GM12878 (cell line): ENCODE measurements around the gene ZBTB34. TPM values are rescaled to one million over a fixed set of nuclear protein-coding genes. Genes with fewer than 3 reads are reported as not detected.

ENCODE experiments used
- ATAC-seq: fragments of 200-7000 bp; cut with Tn5 transposase; 3 replicates; pipeline ENCODE4 v1.9.1; 2020; ENCODE audit warnings: mild to moderate bottlenecking, moderate library complexity
- BruUV-seq: library from RNA; stranded (reverse); fragments of 400-500 nt; replicated peaks from 2 replicates; lab custom pipeline; 2021; lab: Mats Ljungman, UMichigan
- CTCF ChIA-PET: fragments of 300-600 bp; sonication (Branson Sonifier 250); formaldehyde crosslinking; extraction: SDS; loops from one replicate; lab custom pipeline; 2021; ENCODE audit warnings: inconsistent platforms; lab: Yijun Ruan, JAX
- POLR2A ChIA-PET: fragments of 350-600 bp; formaldehyde crosslinking; extraction: SDS; loops from one replicate; lab custom pipeline; 2021; ENCODE audit warnings: inconsistent platforms; lab: Charles Lee
- RAD21 ChIA-PET: fragments of 300-600 bp; sonication (Branson Sonifier 250); formaldehyde crosslinking; loops from one replicate; lab custom pipeline; 2023; ENCODE audit warnings: antibody characterized with exemption; ENCODE audit not compliant: unreplicated experiment; lab: Charles Lee
- SMC1A ChIA-PET: fragments of 300-600 bp; sonication (Branson Sonifier 250); formaldehyde crosslinking; loops from one replicate; lab custom pipeline; 2023; ENCODE audit not compliant: unreplicated experiment, uncharacterized antibody; lab: Charles Lee
- DNase-seq: peaks from one replicate; pipeline ENCODE4 v3.0.0-alpha.2; 2011; ENCODE audit warnings: low read depth, low spot score
- FAIRE-seq: peaks from 3 replicates; lab custom pipeline; 2011; peaks lifted over from hg19 to GRCh38; lab: Jason Lieb, UNC
- H2AFZ ChIP-seq: 2 replicates; pipeline ENCODE4 v1.6.0; 2011; ENCODE audit warnings: low read depth, low read length, control low read depth; ENCODE audit not compliant: control insufficient read depth
- H3K27ac ChIP-seq: 2 replicates; pipeline ENCODE4 v1.5.1; 2011; ENCODE audit warnings: control low read depth; ENCODE audit not compliant: control insufficient read depth, insufficient read depth
- H3K27me3 ChIP-seq, 2 experiments: replicated peaks in 1 of 2; 2 replicates each; pipeline versions ENCODE4 v1.6.0 to v1.6.1; 2011; ENCODE audit warnings: low read length in 1 of 2; ENCODE audit not compliant: control insufficient read depth in 2 of 2, insufficient read depth in 2 of 2
- H3K36me3 ChIP-seq, 2 experiments: 2 replicates each; pipeline ENCODE4 v1.5.1; 2011; ENCODE audit warnings: low read length in 1 of 2; ENCODE audit not compliant: control insufficient read depth in 2 of 2, insufficient read depth in 2 of 2
- H3K4me1 ChIP-seq: 2 replicates; pipeline ENCODE4 v1.6.1; 2011; ENCODE audit warnings: mild to moderate bottlenecking, low read length, moderate library complexity, mixed read lengths; ENCODE audit not compliant: control insufficient read depth, insufficient read depth
- H3K4me2 ChIP-seq: 2 replicates; pipeline ENCODE4 v1.6.0; 2011; ENCODE audit warnings: control low read depth; ENCODE audit not compliant: control insufficient read depth, insufficient read depth
- H3K4me3 ChIP-seq: fragments of 200-600 bp; sonication (generic); 2 replicates; pipeline ENCODE4 v1.5.1; 2016
- H3K79me2 ChIP-seq: 2 replicates; pipeline ENCODE4 v1.6.0; 2011; ENCODE audit warnings: low read length; ENCODE audit not compliant: control insufficient read depth, insufficient read depth
- H3K9ac ChIP-seq: 2 replicates; pipeline ENCODE4 v1.8.0; 2011; ENCODE audit warnings: low read length, control low read depth, mixed read lengths; ENCODE audit not compliant: control insufficient read depth, insufficient read depth
- H3K9me3 ChIP-seq: replicated peaks from 3 replicates; pipeline ENCODE4 v1.5.1; 2011; ENCODE audit warnings: mild to moderate bottlenecking, low read length; ENCODE audit not compliant: control insufficient read depth, insufficient read depth
- H4K20me1 ChIP-seq: 2 replicates; pipeline ENCODE4 v1.6.0; 2011; ENCODE audit not compliant: control insufficient read depth, insufficient read depth
- ATF2 ChIP-seq: IDR thresholded peaks from 2 replicates; pipeline ENCODE4 v1.6.1; 2012; ENCODE audit warnings: low read length, inconsistent platforms
- ATF3 ChIP-seq: IDR thresholded peaks from 2 replicates; pipeline ENCODE4 v1.6.1; 2011; ENCODE audit warnings: low read depth, mild to moderate bottlenecking, low read length, moderate library complexity, borderline replicate concordance; ENCODE audit errors: extremely low read depth
- CEBPZ ChIP-seq: fragments of 150-350 bp; IDR thresholded peaks from 2 replicates; pipeline ENCODE4 v1.6.1; 2016; ENCODE audit warnings: low read depth, low read length
- CHD2 ChIP-seq: IDR thresholded peaks from 2 replicates; pipeline ENCODE4 v1.6.1; 2011; ENCODE audit warnings: low read depth, low read length, improper control_type of control experiment, borderline replicate concordance
- CTCF ChIP-seq, 3 experiments: IDR thresholded peaks in 2 of 3; conservative IDR thresholded peaks in 1 of 3; 2 replicates each; pipeline ENCODE4 v1.5.1; 2011; ENCODE audit warnings: low read depth in 3 of 3, low read length in 3 of 3, mild to moderate bottlenecking in 3 of 3, control low read depth in 2 of 3, moderate library complexity in 2 of 3, inconsistent platforms in 1 of 3, mixed read lengths in 1 of 3; ENCODE audit not compliant: control insufficient read depth in 2 of 3, insufficient read depth in 1 of 3; ENCODE audit errors: extremely low read depth in 1 of 3
- LARP7 ChIP-seq: fragments of 450-650 bp; IDR thresholded peaks from 2 replicates; pipeline ENCODE4 v1.6.1; 2017; ENCODE audit warnings: mild to moderate bottlenecking
- MEF2B ChIP-seq: fragments of 450-650 bp; IDR thresholded peaks from 2 replicates; pipeline ENCODE4 v1.6.1; 2018; ENCODE audit warnings: mild to moderate bottlenecking, moderate library complexity; ENCODE audit not compliant: partially characterized antibody, poor library complexity, severe bottlenecking
- POU2F2 ChIP-seq: IDR thresholded peaks from 3 replicates; pipeline ENCODE4 v1.6.1; 2011; ENCODE audit warnings: low read depth, mild to moderate bottlenecking, low read length, borderline replicate concordance
- RAD21 ChIP-seq: IDR thresholded peaks from 2 replicates; pipeline ENCODE4 v1.6.1; 2011; ENCODE audit warnings: mild to moderate bottlenecking, low read depth, low read length, moderate library complexity; ENCODE audit not compliant: insufficient read depth
- SUPT20H ChIP-seq: IDR thresholded peaks from 2 replicates; pipeline ENCODE4 v1.6.1; 2011; ENCODE audit warnings: low read depth, mild to moderate bottlenecking, low read length, moderate library complexity, borderline replicate concordance; ENCODE audit not compliant: control insufficient read depth
- USF2 ChIP-seq: IDR thresholded peaks from 2 replicates; pipeline ENCODE4 v1.6.1; 2011; ENCODE audit warnings: low read depth, low read length, improper control_type of control experiment, borderline replicate concordance
- WGBS: methylation state at CpG from one replicate; pipeline ENCODE4 v1.1.6; 2016; ENCODE audit warnings: low lambda C conversion rate; ENCODE audit not compliant: insufficient replicate concordance, insufficient coverage; ENCODE audit errors: missing lambda C conversion rate; 5-methylcytosine and 5-hydroxymethylcytosine counted together
- in situ Hi-C: fragments of 300-500 bp; cut with MboI; formaldehyde crosslinking; loops from 9 replicates; pipeline ENCODE4 v1.14.3; 2018; ENCODE audit warnings: mixed read lengths
- intact Hi-C: fragments of 100-400 bp; cut with micrococcal nuclease; formaldehyde crosslinking; loops from one replicate; pipeline ENCODE4 v1.14.2; 2022; ENCODE audit not compliant: unreplicated experiment
- polyA plus RNA-seq, 11 experiments: library from polyadenylated mRNA; depleted of rRNA in 4 of 11; unstranded in 6 of 11; stranded (reverse) in 5 of 11; fragments of >200 nt; fragmentation: Nextera tagmentation in 4 of 11; fragmentation: Illumina TruSeq in 1 of 11; extraction: Ambion mirVana in 4 of 11; extraction: Trizol in 1 of 11; gene quantifications; 1 replicate in 1 of 11; 2 replicates in 10 of 11; pipeline versions ENCODE4 v1.2.1 to v1.2.3, GENCODE V29; 2011 to 2016; ENCODE audit warnings: inconsistent platforms in 2 of 11, missing spikeins in 2 of 11, low read depth in 1 of 11
- total RNA-seq, 4 experiments: library from RNA; depleted of rRNA in 3 of 4; stranded (reverse); fragments of >200 nt in 3 of 4; fragmentation: Illumina TruSeq in 1 of 4; extraction: Trizol in 1 of 4; gene quantifications; 2 replicates each; pipeline versions ENCODE4 v1.2.1 to v1.2.3, GENCODE V29; 2013 to 2021

Gene ZBTB34
- total and polyA plus RNA-seq, 10 of the 15 experiments (the other 5 are each of a cell fraction or from before 2014, with no cell fraction given): 0.71 to 11.3 (median 3.8) TPM

GRCh38 chr9:126902210-126902609 lies 41.8 kb downstream of the ZBTB34 start:
- H3K27ac ChIP-seq: no peak overlapping the region
- no peaks in the 10 kb centered on the region for H4K20me1 ChIP-seq
- SMC1A ChIA-PET: interaction anchor here (0.9 to 1.1 kb wide), 2 partner anchors 12 to 68 kb away, joined by 3 read pairs; partner anchors contain the start of gene RALGPS1
- H3K4me1 ChIP-seq: no peaks in the 10 kb centered on the region
- FAIRE-seq (no peak), DNase-seq (no peak), ATAC-seq (no peak)
- H3K4me3 ChIP-seq: no peak overlapping the region
- POLR2A ChIA-PET: interaction anchor here (0.9 kb wide), 1 partner anchor 36 kb away, joined by 3 read pairs; no protein-coding TSS in a partner anchor
- intact Hi-C loops: no loop called here
- no peak overlapping the region for H2AFZ ChIP-seq
- in situ Hi-C loops: no loop called here
- H3K27me3 ChIP-seq: no peaks in the 10 kb centered on the region; a peak in 1 of 4 replicates
- CTCF ChIA-PET: interaction anchor here (1.4 kb wide), 1 partner anchor 12 kb away, joined by 3 read pairs; the partner anchor contains the start of gene RALGPS1
- no TSS peak for BruUV-seq
- H3K79me2 ChIP-seq: no peaks in the 10 kb centered on the region
- WGBS: 32% methylated on average over 3 of the region's 3 CpGs
- TF ChIP-seq CHD2 (no peak), LARP7 (no peak), POU2F2 (no peak), ATF2 (no peak), MEF2B (no peak), USF2 (no peak), ATF3 (no peak), SUPT20H (no peak), RAD21 (no peak), CEBPZ (no peak), CTCF (IDR thresholded peaks at IDR 0.05 in 2 of 3, conservative IDR thresholded peaks at IDR 0.05 in 1 of 3; ENCODE audit: control insufficient read depth in 2 of 3, extremely low read depth in 1 of 3, insufficient read depth in 1 of 3, low read depth in 3 of 3, low read length in 3 of 3) (no peak)
- H3K4me2 ChIP-seq: no peak overlapping the region
- H3K9me3 ChIP-seq: peaks cover 7% of the 10 kb centered on the region; the same call in 2 of the 3 replicates
- H3K36me3 ChIP-seq: no peaks in the 10 kb centered on the region
- RAD21 ChIA-PET: no interaction called here
- H3K9ac ChIP-seq: no peak overlapping the region
